ENCODE measurements around the gene FBXW7. TPM values are rescaled to one million over a fixed set of nuclear protein-coding genes. Genes with fewer than 3 reads are reported as not detected.

FBXW7 gene
- total RNA-seq, 1 experiment from 2014 or later = 27.1 TPM

DNA sequence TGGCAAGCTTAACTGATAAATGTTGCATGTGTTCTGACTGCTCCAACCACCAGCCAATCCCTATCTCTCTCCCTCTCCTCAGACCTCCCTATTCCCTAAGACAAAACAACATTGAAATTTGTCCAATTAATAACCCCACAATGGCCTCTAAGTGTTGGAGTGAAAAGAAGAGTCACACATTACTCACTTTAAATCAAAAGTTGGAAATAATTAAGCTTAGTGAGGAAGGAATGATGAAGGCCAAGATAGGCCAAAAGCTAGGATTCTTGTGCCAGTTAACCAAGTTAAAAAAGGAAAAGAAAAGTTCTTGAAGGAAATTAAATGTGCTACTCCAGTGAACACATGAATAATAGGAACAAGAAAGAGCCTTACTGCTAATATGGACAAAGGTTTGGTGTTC lies 55.6 kb downstream of the FBXW7 start:
- Histone ChIP-seq H3K56ac (ENCODE audit: insufficient read length, low read depth, low read length) (no peak overlapping the region), H3K27ac (ENCODE audit: insufficient read length, low read depth, low read length) (no peak overlapping the region), H4K8ac (replicated peaks; ENCODE audit: insufficient read length, low read depth, low read length) (no peak overlapping the region), H3K18ac (ENCODE audit: insufficient read length, low read depth, low read length) (no peak overlapping the region), H3K23me2 (ENCODE audit: insufficient read length, low read depth, low read length, poor library complexity, severe bottlenecking) (no peaks in the 10 kb centered on the region), H2BK20ac (ENCODE audit: low read depth, low read length, poor library complexity, severe bottlenecking) (no peak overlapping the region), H2BK120ac (ENCODE audit: low read depth, low read length, poor library complexity, severe bottlenecking) (no peak overlapping the region), H4K20me1 (ENCODE audit: control insufficient read depth, insufficient read depth, insufficient read length) (no peaks in the 10 kb centered on the region), H3K4ac (ENCODE audit: low read depth, low read length) (no peak overlapping the region), H3K79me2 (ENCODE audit: insufficient read depth, low read length) (no peaks in the 10 kb centered on the region; the same call in 1 of the 2 replicates), H3T11ph (ENCODE audit: low read length) (no peak overlapping the region), H4K5ac (ENCODE audit: insufficient read length, low read depth, low read length) (no peak overlapping the region), H4K91ac (ENCODE audit: insufficient read length, low read depth, low read length) (no peak overlapping the region), H2BK5ac (ENCODE audit: insufficient read length, low read length) (no peak overlapping the region), H3K14ac (ENCODE audit: insufficient read depth, low read length) (no peak overlapping the region), H3K4me2 (ENCODE audit: insufficient read depth, insufficient read length, low read length) (no peak overlapping the region), H3K4me1 (ENCODE audit: insufficient read depth, low read length) (no peaks in the 10 kb centered on the region), H3K9ac (ENCODE audit: extremely low read depth, insufficient read length, low read length) (no peak overlapping the region), H3K27me3 (ENCODE audit: insufficient read depth, low read length) (no peaks in the 10 kb centered on the region), H2AK5ac (ENCODE audit: insufficient read length, low read length) (no peak overlapping the region), H2BK12ac (ENCODE audit: insufficient read length, low read depth, low read length) (no peak overlapping the region), H3K79me1 (ENCODE audit: insufficient read depth, low read depth, low read length, poor library complexity, severe bottlenecking) (no peaks in the 10 kb centered on the region), H3K9me3 (ENCODE audit: control insufficient read depth, low read depth, low read length) (no peaks in the 10 kb centered on the region), H2BK15ac (ENCODE audit: low read depth, low read length) (no peak overlapping the region), H2AFZ (ENCODE audit: low read length) (no peak overlapping the region), H3K23ac (ENCODE audit: insufficient read length, low read depth, low read length) (no peak overlapping the region)
- peaks cover 0 to 5% of the 10 kb centered on the region in 2 experiments; a peak in 3 of 5 replicates for H3K9me3 Mint-ChIP-seq
- DNase-seq = no peak
- TF ChIP-seq, protein P1, sequence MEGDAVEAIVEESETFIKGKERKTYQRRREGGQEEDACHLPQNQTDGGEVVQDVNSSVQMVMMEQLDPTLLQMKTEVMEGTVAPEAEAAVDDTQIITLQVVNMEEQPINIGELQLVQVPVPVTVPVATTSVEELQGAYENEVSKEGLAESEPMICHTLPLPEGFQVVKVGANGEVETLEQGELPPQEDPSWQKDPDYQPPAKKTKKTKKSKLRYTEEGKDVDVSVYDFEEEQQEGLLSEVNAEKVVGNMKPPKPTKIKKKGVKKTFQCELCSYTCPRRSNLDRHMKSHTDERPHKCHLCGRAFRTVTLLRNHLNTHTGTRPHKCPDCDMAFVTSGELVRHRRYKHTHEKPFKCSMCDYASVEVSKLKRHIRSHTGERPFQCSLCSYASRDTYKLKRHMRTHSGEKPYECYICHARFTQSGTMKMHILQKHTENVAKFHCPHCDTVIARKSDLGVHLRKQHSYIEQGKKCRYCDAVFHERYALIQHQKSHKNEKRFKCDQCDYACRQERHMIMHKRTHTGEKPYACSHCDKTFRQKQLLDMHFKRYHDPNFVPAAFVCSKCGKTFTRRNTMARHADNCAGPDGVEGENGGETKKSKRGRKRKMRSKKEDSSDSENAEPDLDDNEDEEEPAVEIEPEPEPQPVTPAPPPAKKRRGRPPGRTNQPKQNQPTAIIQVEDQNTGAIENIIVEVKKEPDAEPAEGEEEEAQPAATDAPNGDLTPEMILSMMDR (conservative IDR thresholded peaks at IDR 0.05) = no peak
- H3K4me3 Mint-ChIP-seq = no peak overlapping the region
- H3K27ac Mint-ChIP-seq = no peak overlapping the region
- H3K27me3 Mint-ChIP-seq (ENCODE audit: low read depth) = no peaks in the 10 kb centered on the region
- peaks cover 3 to 12% (median 4%) of the 10 kb centered on the region in 3 experiments; a peak in 5 of 7 replicates for H3K36me3 Mint-ChIP-seq (ENCODE audit: insufficient read depth in 1 of 3, low read depth in 3 of 3)
- peaks cover 3 to 9% of the 10 kb centered on the region in 2 experiments; a peak in 1 of 4 replicates for H3K4me1 Mint-ChIP-seq
